H7 (cell line): ENCODE data around the gene SLC26A2. TPM values are rescaled to one million over a fixed set of nuclear protein-coding genes. Genes with fewer than 3 reads are reported as not detected.
"Not testable (repeated sequence)": the region's sequence is repeated elsewhere in the genome, so short reads cannot be mapped to it uniquely, and the experiment has no call there.

Source experiments
- DNase-seq: peaks from one replicate; pipeline ENCODE4 v3.0.0; 2012
- H3K27me3 ChIP-seq: 2 replicates; pipeline ENCODE4 v1.6.0; 2011; ENCODE audit warnings: mild to moderate bottlenecking, low read length; ENCODE audit not compliant: control insufficient read depth, insufficient read depth
- H3K36me3 ChIP-seq: replicated peaks from 2 replicates; pipeline ENCODE4 v1.5.1; 2011; ENCODE audit warnings: low read length; ENCODE audit not compliant: control insufficient read depth, insufficient read depth
- H3K4me3 ChIP-seq: 2 replicates; pipeline ENCODE4 v1.5.1; 2011; ENCODE audit warnings: low read depth, mild to moderate bottlenecking, control low read depth, low read length, moderate library complexity; ENCODE audit not compliant: insufficient read depth
- total RNA-seq: library from RNA; depleted of rRNA; stranded (reverse); fragments of >200 nt; shearing (Covaris generic); gene quantifications from 2 replicates; pipeline ENCODE4 v1.2.3, GENCODE V29; 2014

The SLC26A2 gene
- total RNA-seq, 1 experiment from 2014 or later, result 6.7 TPM

DNA sequence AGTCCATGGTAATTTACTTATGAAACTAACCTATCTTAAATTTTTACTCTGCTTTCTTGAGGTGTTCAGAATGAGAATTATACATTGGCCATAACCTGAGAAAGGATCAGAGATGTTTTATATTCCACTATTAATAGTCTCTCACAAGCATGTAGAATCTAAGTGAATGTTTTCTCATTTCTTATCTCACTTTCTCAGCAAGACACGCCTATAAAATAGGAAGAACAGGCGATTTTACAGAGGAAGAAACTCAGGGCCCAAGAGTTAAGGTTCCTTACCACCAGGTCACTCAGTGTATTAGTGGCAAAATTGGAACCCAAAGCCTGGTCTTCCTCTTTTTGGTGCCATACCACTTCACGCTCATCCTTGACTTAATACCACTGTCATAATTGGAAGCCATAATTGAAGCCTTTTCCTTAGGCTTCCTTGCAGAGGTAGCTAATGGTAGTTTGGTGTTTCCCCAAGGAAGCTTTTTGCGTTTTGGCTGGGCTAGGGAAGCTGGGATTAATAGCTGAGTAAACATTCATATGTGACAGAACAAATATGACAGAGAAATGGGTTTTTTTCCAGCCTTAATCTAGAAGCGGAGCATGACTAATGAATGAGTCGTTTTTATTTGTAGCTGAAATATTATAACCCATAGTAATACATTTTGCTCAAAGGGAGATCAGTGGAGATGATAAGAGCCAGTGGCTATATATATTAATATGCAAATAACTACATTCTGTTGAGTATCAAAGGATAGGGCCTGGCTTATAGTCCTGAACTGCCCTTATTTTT lies 56.9 kb downstream of the SLC26A2 start:
- peaks cover 28% of the 10 kb centered on the region for H3K36me3 ChIP-seq
- DNase-seq, result no peak

DNA sequence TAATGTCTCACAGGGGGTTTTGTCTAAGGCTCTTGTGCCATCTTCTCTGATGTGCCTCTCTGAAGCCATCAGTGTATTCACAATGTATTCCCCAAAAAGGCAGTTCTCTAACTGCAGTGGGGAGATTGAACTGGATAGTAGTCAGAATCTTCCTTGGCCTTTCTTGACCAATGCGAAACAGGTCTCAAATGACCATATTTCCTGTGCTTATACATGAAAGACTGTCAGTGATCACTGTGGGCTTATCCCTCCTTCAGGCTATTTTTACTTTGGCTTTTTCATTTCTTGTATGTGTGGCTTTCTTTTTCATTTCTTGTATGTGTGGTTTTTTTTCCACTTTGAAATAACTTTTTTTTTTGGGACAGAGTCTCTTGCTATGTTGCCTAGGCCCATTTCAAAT lies 59.7 kb downstream of the SLC26A2 start:
- no peak for DNase-seq
- Histone ChIP-seq H3K27me3 (no peaks in the 10 kb centered on the region), H3K36me3 (peaks cover 22% of the 10 kb centered on the region), H3K4me3 (no peak overlapping the region)

More for the DNA sequence above, 56.9 kb downstream of the SLC26A2 start:
- no peak overlapping the region for H3K4me3 ChIP-seq
- no peaks in the 10 kb centered on the region for H3K27me3 ChIP-seq

DNA sequence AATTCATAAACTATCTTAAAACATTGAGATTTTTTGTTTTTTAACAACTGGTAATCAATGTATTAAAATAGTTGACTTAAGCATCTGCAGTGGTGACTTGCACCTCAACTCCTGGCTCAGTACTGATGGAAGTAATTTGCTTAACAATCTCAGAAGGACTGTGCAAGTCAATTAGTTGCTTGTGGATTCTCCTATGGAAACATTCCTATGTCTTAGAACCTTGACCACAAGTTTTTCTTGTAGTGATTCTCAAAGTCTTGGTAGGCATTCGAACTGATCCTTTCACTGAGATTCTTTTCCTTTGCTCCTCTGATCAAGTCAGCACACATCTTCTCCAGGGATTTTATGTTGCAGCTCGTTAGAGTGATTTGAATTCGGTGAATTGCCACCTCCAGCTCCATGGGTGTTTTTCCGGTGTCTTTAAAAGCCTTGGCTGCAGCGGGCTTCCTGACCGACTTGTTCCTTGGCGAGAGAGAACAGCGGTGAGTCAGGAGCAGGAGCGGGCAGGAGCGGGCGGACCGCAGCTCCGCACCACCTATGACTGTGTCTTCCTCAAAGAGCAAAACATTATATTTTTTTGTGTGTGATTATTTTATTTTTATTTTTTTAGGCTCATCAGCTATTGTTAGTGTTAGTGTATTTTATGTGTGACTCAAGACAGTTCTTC lies 61.1 kb downstream of the SLC26A2 start:
- peaks cover 22% of the 10 kb centered on the region for H3K36me3 ChIP-seq
- DNase-seq, result no peak
- no peak overlapping the region for H3K4me3 ChIP-seq
- no peaks in the 10 kb centered on the region for H3K27me3 ChIP-seq

DNA sequence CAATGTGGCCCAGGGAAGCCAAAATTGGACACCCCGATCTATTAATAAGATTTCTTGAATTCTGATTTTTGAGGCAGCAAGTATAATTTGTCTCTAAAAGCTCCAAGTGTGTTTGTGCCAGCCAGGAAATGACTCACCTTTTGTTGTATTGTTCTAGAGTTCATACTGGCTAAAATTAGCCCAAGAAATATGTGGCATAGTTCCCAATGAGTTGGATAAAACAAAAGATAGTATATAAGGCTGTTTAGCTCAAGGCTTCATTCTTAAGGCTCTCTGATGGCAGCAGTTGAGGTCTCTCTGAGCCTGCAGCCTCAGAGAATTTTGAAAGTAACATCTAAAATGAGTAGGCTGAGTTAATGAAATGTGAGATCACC lies 61.6 kb downstream of the SLC26A2 start:
- Histone ChIP-seq H3K4me3 (no peak overlapping the region), H3K36me3 (peaks cover 26% of the 10 kb centered on the region), H3K27me3 (no peaks in the 10 kb centered on the region)
- no peak for DNase-seq

DNA sequence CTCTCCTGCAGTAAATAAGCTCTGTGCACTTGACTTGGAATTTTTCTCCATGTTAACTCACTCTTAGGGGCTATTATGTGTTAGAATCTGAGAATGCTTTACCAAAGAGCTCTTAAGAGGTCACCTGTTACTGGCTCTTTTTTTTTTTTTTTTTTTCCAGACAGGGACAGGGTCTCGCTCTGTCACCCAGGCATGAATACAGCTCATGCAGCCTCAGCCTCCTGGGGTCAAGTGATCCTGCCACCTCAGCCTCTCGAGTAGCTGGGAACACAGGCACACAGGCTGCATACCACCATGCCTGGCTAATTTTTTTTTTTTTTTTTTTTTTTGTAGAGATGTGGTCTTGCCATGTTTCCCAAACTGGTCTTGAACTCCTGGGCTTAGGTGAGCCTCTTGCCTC lies 62.1 kb downstream of the SLC26A2 start:
- Histone ChIP-seq H3K27me3 (no peaks in the 10 kb centered on the region), H3K4me3 (no peak overlapping the region), H3K36me3 (peaks cover 27% of the 10 kb centered on the region)
- DNase-seq, result no peak

DNA sequence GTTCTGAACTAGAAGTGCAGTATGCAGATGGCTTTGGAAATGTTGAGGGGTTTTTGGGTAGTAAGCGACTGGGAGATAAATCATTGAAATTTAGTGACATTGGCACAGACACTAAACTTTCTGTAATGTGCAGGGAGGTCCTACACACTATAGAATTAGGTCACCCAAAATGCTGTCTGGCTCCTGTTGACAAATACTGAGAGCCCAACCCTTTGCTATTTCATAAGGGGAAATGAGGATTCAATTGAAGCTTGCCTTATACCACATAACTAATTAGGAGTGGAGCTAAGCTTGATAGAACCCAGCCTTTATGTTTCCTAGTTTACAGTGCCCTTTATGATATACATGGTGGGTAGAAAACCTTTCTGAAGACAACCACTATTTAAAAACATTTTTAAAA lies 62.6 kb downstream of the SLC26A2 start:
- Histone ChIP-seq H3K36me3 (peaks cover 25% of the 10 kb centered on the region), H3K4me3 (no peak overlapping the region), H3K27me3 (no peaks in the 10 kb centered on the region)
- no peak for DNase-seq

DNA sequence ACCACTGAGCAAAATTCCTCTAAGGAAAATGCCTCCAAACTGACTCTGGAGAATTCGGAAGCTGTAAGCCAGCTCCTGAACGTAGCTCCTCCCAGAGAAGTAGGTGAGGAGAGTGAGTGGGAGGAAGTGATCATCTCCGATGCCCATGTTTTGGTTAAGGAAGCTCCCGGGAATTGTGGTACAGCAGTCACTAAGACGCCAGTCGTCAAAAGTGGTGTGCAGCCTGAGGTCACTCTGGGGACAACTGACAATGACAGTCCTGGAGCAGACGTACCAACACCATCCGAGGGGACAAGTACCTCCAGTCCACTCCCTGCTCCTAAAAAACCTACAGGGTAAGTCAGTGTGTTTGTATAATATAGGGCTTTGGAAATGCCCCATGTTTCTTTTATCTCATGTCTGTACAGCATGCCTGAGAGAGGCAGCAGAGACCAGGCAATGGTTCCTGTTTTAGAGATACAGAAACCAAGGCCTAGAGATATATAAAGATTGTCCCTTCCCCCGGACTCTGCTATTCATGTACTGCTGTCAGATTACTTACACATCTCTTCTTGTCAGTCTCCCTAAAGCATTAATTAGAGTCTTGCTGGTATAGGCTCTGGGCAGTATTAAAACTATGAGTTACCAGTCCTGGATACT lies 63.9 kb downstream of the SLC26A2 start:
- DNase-seq, result no peak
- Histone ChIP-seq H3K27me3 (no peaks in the 10 kb centered on the region), H3K36me3 (peaks cover 25% of the 10 kb centered on the region), H3K4me3 (no peak overlapping the region)

DNA sequence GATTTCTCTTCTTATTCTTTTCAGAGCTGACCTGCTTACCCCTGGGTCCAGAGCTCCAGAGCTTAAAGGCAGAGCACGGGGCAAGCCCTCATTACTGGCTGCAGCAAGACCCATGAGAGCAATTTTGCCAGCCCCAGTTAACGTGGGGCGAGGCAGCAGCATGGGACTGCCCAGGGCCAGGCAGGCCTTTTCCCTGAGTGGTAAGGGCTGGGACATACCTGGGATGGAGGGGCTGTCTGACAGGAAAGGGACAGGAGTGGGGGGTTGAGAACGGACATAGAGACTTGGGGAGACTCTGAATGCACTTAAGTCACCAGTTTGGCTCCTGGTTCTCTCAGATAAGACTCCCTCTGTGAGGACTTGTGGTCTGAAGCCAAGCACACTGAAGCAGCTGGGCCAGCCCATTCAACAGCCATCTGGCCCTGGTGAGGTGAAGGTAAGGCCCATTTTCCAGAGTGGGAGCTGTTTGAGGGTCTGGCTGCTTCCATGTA lies 66.2 kb downstream of the SLC26A2 start:
- no peak for DNase-seq
- H3K36me3 ChIP-seq, result peaks cover 28% of the 10 kb centered on the region
- no peak overlapping the region for H3K4me3 ChIP-seq
- no peaks in the 10 kb centered on the region for H3K27me3 ChIP-seq

DNA sequence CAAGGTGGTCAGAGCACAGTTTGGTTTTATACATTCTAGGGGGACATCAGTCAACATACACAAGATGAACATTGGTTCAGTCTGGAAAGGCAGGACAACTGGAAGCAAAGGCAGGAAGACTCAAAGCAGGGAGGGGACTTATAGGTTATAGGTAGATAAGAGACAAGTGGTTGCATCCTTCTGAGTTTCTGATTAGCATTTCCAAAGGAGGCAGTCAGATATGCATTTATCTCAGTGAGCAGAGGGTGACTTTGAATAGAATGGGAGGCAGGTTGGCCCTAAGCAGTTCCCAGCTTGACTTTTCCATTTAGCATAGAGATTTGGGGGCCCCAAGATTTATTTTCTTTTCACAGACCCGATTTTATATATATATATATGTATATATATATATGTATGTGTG lies 67.5 kb downstream of the SLC26A2 start:
- not testable (repeated sequence) for H3K4me3 ChIP-seq, DNase-seq, H3K27me3 ChIP-seq
- H3K36me3 ChIP-seq, result peaks cover 38% of the 10 kb centered on the region

DNA sequence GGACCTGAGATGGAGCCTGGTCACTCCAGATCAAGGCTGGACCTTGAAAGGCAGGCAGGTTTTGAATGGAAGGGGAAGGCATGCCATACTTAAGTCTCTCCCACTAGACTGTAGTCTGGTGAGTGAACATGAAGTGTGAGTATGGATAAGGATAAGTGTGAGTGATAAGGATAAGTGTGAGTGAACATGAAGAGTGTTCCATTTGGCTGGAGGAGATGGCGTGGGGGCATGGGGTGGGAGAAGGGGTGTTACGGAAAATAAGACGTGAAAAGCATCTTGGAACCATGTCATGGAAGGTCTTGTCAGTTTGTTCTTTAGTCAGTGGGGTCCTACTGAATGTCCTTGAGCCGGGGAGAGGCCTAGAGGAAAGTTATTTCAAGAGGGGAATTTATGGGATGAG lies 72.8 kb downstream of the SLC26A2 start:
- DNase-seq, result no peak
- Histone ChIP-seq H3K36me3 (peaks cover 43% of the 10 kb centered on the region), H3K4me3 (no peak overlapping the region), H3K27me3 (no peaks in the 10 kb centered on the region)

DNA sequence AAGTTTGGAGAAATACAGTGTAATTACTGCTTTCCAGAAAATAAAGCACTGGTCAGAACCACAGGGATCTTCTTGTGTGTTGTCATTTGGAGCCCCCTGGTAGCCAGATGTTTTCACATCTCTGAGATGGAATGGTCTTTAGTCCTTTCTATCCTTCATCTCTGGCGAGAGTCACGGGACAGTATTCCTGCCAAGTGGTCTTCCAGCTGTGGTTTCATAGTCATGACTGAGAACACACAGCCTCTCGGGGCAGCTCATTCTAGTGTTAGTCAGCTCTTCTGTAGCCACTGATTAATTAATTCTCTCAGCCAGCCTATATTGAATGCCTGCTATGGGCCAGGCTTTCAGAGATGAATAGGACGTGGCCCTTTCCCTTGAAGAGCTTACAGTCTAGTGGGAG lies 74.1 kb downstream of the SLC26A2 start:
- Histone ChIP-seq H3K36me3 (peaks cover 43% of the 10 kb centered on the region), H3K27me3 (no peaks in the 10 kb centered on the region), H3K4me3 (no peak overlapping the region)
- DNase-seq, result no peak

DNA sequence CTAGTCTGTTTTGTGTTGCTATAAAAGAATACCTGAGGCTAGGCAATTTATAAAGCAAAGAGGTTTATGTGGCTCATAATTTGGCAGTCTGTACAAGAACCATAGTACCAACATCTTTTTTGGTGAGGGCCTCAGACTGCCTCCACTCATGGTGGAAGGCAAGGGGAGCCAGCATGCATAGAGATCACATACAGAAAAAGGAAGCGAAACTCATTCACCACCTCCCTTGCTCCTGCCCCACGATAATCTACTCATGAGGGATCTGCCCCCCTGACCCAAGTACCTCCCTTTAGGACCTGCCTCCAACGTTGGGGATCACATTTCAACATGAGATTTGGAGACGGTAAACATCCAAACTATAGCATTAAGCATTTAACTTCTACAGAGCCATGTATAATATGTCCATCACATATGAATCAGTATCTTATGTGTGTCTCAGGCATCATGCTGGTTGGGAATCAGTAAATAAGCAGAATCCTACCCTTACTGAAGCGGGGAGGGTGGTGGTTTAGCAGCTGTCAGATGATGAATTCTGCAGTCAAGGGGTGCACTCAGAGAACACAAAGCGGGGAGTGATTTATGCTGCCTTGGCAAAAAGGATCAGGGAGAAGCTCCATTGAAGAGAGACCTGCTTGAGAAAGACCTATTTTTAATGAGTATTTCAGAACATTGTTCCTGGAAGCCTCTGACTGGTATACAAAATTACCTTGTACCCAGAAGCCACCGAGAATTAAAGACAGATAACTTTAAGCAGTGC lies 74.8 kb downstream of the SLC26A2 start:
- H3K27me3 ChIP-seq, result no peaks in the 10 kb centered on the region
- no peak for DNase-seq
- H3K4me3 ChIP-seq, result no peak overlapping the region
- peaks cover 40% of the 10 kb centered on the region for H3K36me3 ChIP-seq

DNA sequence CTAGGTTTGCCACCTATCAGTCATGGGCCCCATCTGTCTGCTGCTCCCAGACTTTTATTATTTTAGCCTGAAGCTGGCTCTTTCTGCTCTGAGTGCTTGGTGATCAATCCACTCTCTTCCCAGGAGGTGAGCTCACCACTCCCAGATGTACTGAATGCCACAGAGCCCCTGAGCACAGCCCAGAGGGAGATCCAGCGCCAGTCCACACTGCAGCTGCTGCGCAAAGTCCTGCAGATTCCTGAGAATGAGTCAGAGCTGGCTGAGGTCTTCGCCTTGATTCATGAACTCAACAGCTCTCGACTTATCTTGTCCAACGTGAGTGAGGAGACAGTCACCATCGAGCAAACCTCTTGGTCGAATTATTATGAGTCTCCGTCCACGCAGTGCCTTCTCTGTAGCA lies 76.0 kb downstream of the SLC26A2 start:
- no peak for DNase-seq
- Histone ChIP-seq H3K27me3 (no peaks in the 10 kb centered on the region), H3K4me3 (no peak overlapping the region), H3K36me3 (peaks cover 43% of the 10 kb centered on the region)
